Mesenchymal stem cell (in vitro differentiated cells and primary cell): ENCODE results near the gene TMEM9B.

Source experiments
- DNase-seq: peaks from one replicate; pipeline ENCODE4 v3.0.0-alpha.2; 2013
- H2AFZ ChIP-seq: one replicate; pipeline ENCODE4 v1.6.1; 2013; ENCODE audit warnings: low read depth, mild to moderate bottlenecking, control low read depth, inconsistent platforms, low read length, moderate library complexity
- H2AK5ac ChIP-seq: 2 replicates; pipeline ENCODE4 v1.6.1; 2013; ENCODE audit warnings: low read length, moderate library complexity, mild to moderate bottlenecking, inconsistent platforms; ENCODE audit not compliant: severe bottlenecking
- H2BK120ac ChIP-seq: one replicate; pipeline ENCODE4 v1.6.1; 2013; ENCODE audit warnings: low read depth, mild to moderate bottlenecking, inconsistent platforms, low read length, moderate library complexity
- H2BK12ac ChIP-seq, 2 experiments: one replicate each; pipeline ENCODE4 v1.6.1; 2013; ENCODE audit warnings: inconsistent platforms in 2 of 2, low read length in 2 of 2, mild to moderate bottlenecking in 2 of 2, moderate library complexity in 2 of 2, control low read depth in 1 of 2
- H2BK15ac ChIP-seq: one replicate; pipeline ENCODE4 v1.6.1; 2013; ENCODE audit warnings: mild to moderate bottlenecking, low read depth, inconsistent platforms; ENCODE audit not compliant: poor library complexity, severe bottlenecking
- H2BK5ac ChIP-seq: 2 replicates; pipeline ENCODE4 v1.6.1; 2013; ENCODE audit warnings: low read depth, mild to moderate bottlenecking, low read length, control low read depth, inconsistent platforms; ENCODE audit not compliant: poor library complexity, severe bottlenecking
- H3K14ac ChIP-seq, 2 experiments: one replicate each; pipeline ENCODE4 v1.6.1; 2013; ENCODE audit warnings: inconsistent platforms in 2 of 2, low read length in 2 of 2, control low read depth in 1 of 2, mild to moderate bottlenecking in 1 of 2, moderate library complexity in 1 of 2
- H3K18ac ChIP-seq, 2 experiments: one replicate each; pipeline ENCODE4 v1.6.1; 2013; ENCODE audit warnings: inconsistent platforms in 2 of 2, low read length in 2 of 2, control low read depth in 1 of 2, low read depth in 1 of 2, mild to moderate bottlenecking in 1 of 2
- H3K23ac ChIP-seq, 2 experiments: one replicate each; pipeline ENCODE4 v1.6.1; 2013; ENCODE audit warnings: inconsistent platforms in 2 of 2, low read length in 2 of 2, mild to moderate bottlenecking in 2 of 2, moderate library complexity in 2 of 2, control low read depth in 1 of 2
- H3K27ac ChIP-seq: 2 replicates; pipeline ENCODE4 v1.5.1; 2013; ENCODE audit warnings: mild to moderate bottlenecking, moderate library complexity, low read length, control low read depth, inconsistent platforms; ENCODE audit not compliant: poor library complexity, severe bottlenecking
- H3K27me3 ChIP-seq, 2 experiments: 2 replicates each; pipeline versions ENCODE4 v1.6.1 to v1.7.0; 2013; ENCODE audit warnings: low read length in 2 of 2, mild to moderate bottlenecking in 2 of 2, moderate library complexity in 2 of 2, control low read depth in 1 of 2, inconsistent platforms in 1 of 2; ENCODE audit not compliant: control insufficient read depth in 1 of 2, insufficient read depth in 1 of 2
- H3K36me3 ChIP-seq, 2 experiments: 2 replicates each; pipeline versions ENCODE4 v1.6.1 to v1.7.0; 2013; ENCODE audit warnings: low read length in 2 of 2, control low read depth in 1 of 2, inconsistent platforms in 1 of 2, low read depth in 1 of 2, mild to moderate bottlenecking in 1 of 2; ENCODE audit not compliant: insufficient read depth in 2 of 2, control insufficient read depth in 1 of 2
- H3K4ac ChIP-seq, 2 experiments: one replicate each; pipeline ENCODE4 v1.6.1; 2013; ENCODE audit warnings: inconsistent platforms in 2 of 2, low read length in 2 of 2, mild to moderate bottlenecking in 2 of 2, moderate library complexity in 2 of 2, control low read depth in 1 of 2, low read depth in 1 of 2
- H3K4me1 ChIP-seq: 2 replicates; pipeline ENCODE4 v1.6.1; 2013; ENCODE audit warnings: low read depth, low read length, control low read depth; ENCODE audit not compliant: control insufficient read depth, insufficient read depth
- H3K4me2 ChIP-seq: 2 replicates; pipeline ENCODE4 v1.6.1; 2013; ENCODE audit warnings: low read length, mild to moderate bottlenecking, inconsistent platforms; ENCODE audit not compliant: poor library complexity, severe bottlenecking
- H3K4me3 ChIP-seq, 2 experiments: 2 replicates each; pipeline versions ENCODE4 v1.5.1 to v1.7.0; 2013; ENCODE audit warnings: low read length in 2 of 2, mild to moderate bottlenecking in 2 of 2, control low read depth in 1 of 2, low read depth in 1 of 2; ENCODE audit not compliant: insufficient read depth in 1 of 2
- H3K79me1 ChIP-seq: replicated peaks from 2 replicates; pipeline ENCODE4 v1.6.1; 2013; ENCODE audit warnings: mild to moderate bottlenecking, control low read depth, low read length, inconsistent platforms; ENCODE audit not compliant: poor library complexity, severe bottlenecking
- H3K9ac ChIP-seq: 2 replicates; pipeline ENCODE4 v1.7.0; 2013; ENCODE audit warnings: mild to moderate bottlenecking, low read length, moderate library complexity
- H3K9me3 ChIP-seq: 2 replicates; pipeline ENCODE4 v1.7.0; 2013; ENCODE audit warnings: mild to moderate bottlenecking, low read length; ENCODE audit not compliant: control insufficient read depth
- H4K8ac ChIP-seq: one replicate; pipeline ENCODE4 v1.6.1; 2013; ENCODE audit warnings: inconsistent platforms, mild to moderate bottlenecking, low read length, moderate library complexity
- H4K91ac ChIP-seq: one replicate; pipeline ENCODE4 v1.6.1; 2013; ENCODE audit warnings: mild to moderate bottlenecking, low read length, inconsistent platforms
- WGBS: methylation state at CpG from one replicate; pipeline ENCODE4 v1.1.7; 2013; ENCODE audit warnings: mixed read lengths; 5-methylcytosine and 5-hydroxymethylcytosine counted together

The TMEM9B gene

GRCh38 chr11:8934742-8935488, 29.3 kb downstream of the TMEM9B start:
- Histone ChIP-seq H3K23ac (no peak overlapping the region), H3K4me3 (peak overlapping the region in 1 of 2 experiments; percentile 52), H2AK5ac (no peak overlapping the region), H2BK5ac (no peak overlapping the region), H2BK15ac (no peak overlapping the region), H3K36me3 (no peaks in the 10 kb centered on the region), H3K18ac (peak overlapping the region in 1 of 2 experiments; percentile 28), H4K8ac (no peak overlapping the region), H2BK120ac (no peak overlapping the region), H3K9ac (peak overlapping the region; percentile 45), H3K27me3 (no peaks in the 10 kb centered on the region), H4K91ac (no peak overlapping the region), H3K4me2 (peak overlapping the region; percentile 7), H3K4me1 (peaks cover 11% of the 10 kb centered on the region), H2AFZ (no peak overlapping the region), H3K14ac (no peak overlapping the region), H3K4ac (no peak overlapping the region), H2BK12ac (peak overlapping the region in 1 of 2 experiments; percentile 21), H3K79me1 (no peaks in the 10 kb centered on the region), H3K9me3 (no peaks in the 10 kb centered on the region), H3K27ac (no peak overlapping the region)
- WGBS: 18% methylated on average over 14 of the region's 14 CpGs
- peak; percentile 92 for DNase-seq

GRCh38 chr11:8933931-8934330, 30.3 kb downstream of the TMEM9B start:
- Histone ChIP-seq H3K9me3 (no peaks in the 10 kb centered on the region), H2AK5ac (no peak overlapping the region), H3K23ac (no peak overlapping the region), H3K4me3 (no peak overlapping the region), H3K9ac (no peak overlapping the region), H2AFZ (no peak overlapping the region), H4K8ac (no peak overlapping the region), H3K18ac (peak overlapping the region; percentile 0 to 34), H2BK5ac (peak overlapping the region; percentile 23), H3K14ac (no peak overlapping the region), H3K27me3 (no peaks in the 10 kb centered on the region), H3K27ac (no peak overlapping the region), H3K36me3 (no peaks in the 10 kb centered on the region), H2BK120ac (no peak overlapping the region), H2BK15ac (no peak overlapping the region), H3K4me1 (peaks cover 11% of the 10 kb centered on the region), H4K91ac (no peak overlapping the region), H3K79me1 (no peaks in the 10 kb centered on the region), H3K4ac (no peak overlapping the region), H2BK12ac (peak overlapping the region in 1 of 2 experiments; percentile 95), H3K4me2 (no peak overlapping the region)
- DNase-seq: peak; percentile 17
- 92% methylated on average over 6 of the region's 6 CpGs for WGBS

GRCh38 chr11:8932564-8933180, 31.6 kb downstream of the TMEM9B start, which contains the start of gene C11orf16:
Gene C11orf16 (minus strand): TSS chr11:8932947. CDS start chr11:8932308, 639 bp downstream.
- no peak within 1 kb of the TSS for H3K23ac ChIP-seq
- no peaks in the 10 kb centered on the region for H3K36me3 ChIP-seq
- H3K4me2 ChIP-seq: no peak within 1 kb of the TSS
- peak within 1 kb of the TSS; percentile 23 for H2BK5ac ChIP-seq
- peak within 1 kb of the TSS; percentile 95 to 96 for H2BK12ac ChIP-seq
- no peak within 1 kb of the TSS for H2BK120ac ChIP-seq
- H2AK5ac ChIP-seq: peak within 1 kb of the TSS; percentile 60
- peaks cover 11% of the 10 kb centered on the region for H3K4me1 ChIP-seq
- peak within 1 kb of the TSS in 1 of 2 experiments; percentile 18 for H3K4ac ChIP-seq
- no peaks in the 10 kb centered on the region for H3K79me1 ChIP-seq
- no peak within 1 kb of the TSS for H2AFZ ChIP-seq
- no peak within 1 kb of the TSS for H3K27ac ChIP-seq
- H4K8ac ChIP-seq: no peak within 1 kb of the TSS
- no peak for DNase-seq
- H3K14ac ChIP-seq: peak within 1 kb of the TSS in 1 of 2 experiments; percentile 89
- WGBS: 87% methylated on average over 12 of the region's 12 CpGs
- H2BK15ac ChIP-seq: peak within 1 kb of the TSS; percentile 65
- no peaks in the 10 kb centered on the region for H3K27me3 ChIP-seq
- peak within 1 kb of the TSS; percentile 84 for H4K91ac ChIP-seq
- H3K18ac ChIP-seq: peak within 1 kb of the TSS; percentile 37 to 68
- H3K9ac ChIP-seq: no peak within 1 kb of the TSS
- no peak within 1 kb of the TSS for H3K4me3 ChIP-seq
- H3K9me3 ChIP-seq: no peaks in the 10 kb centered on the region

GRCh38 chr11:8930456-8931175, 33.6 kb downstream of the TMEM9B start:
- Histone ChIP-seq H3K23ac (no peak overlapping the region), H2BK12ac (peak overlapping the region; percentile 21 to 30), H2AFZ (no peak overlapping the region), H3K4ac (no peak overlapping the region), H3K79me1 (no peaks in the 10 kb centered on the region), H3K9me3 (no peaks in the 10 kb centered on the region), H3K18ac (peak overlapping the region in 1 of 2 experiments; percentile 1), H2BK5ac (no peak overlapping the region), H3K9ac (no peak overlapping the region), H2BK15ac (no peak overlapping the region), H3K4me2 (no peak overlapping the region), H2BK120ac (no peak overlapping the region), H3K27me3 (no peaks in the 10 kb centered on the region), H4K8ac (no peak overlapping the region), H3K4me3 (no peak overlapping the region), H3K14ac (peak overlapping the region in 1 of 2 experiments; percentile 0), H2AK5ac (no peak overlapping the region), H3K27ac (no peak overlapping the region), H3K36me3 (peaks cover under 1 to 7% of the 10 kb centered on the region in 2 experiments), H3K4me1 (peaks cover 9% of the 10 kb centered on the region), H4K91ac (no peak overlapping the region)
- DNase-seq: no peak
- 94% methylated on average over 12 of the region's 12 CpGs for WGBS
